HG02840 (cell line): Measurements from ENCODE around the gene MGP.

ENCODE experiments used
- ATAC-seq: cut with Tn5 transposase; IDR thresholded peaks from one replicate; pipeline ENCODE4 v1.9.1; 2021; ENCODE audit warnings: mild to moderate bottlenecking, moderate library complexity, moderate number of reproducible peaks; ENCODE audit not compliant: unreplicated experiment, low FRiP score

MGP gene

GRCh38 chr12:14885718-14886221 lies at the start of gene MGP:
TSS of gene MGP (minus strand) at chr12:14885854. CDS start at chr12:14885791, 63 bp downstream.
- ATAC-seq: no peak

GRCh38 chr12:14935031-14935430 lies 49.4 kb upstream of the MGP start:
- ATAC-seq: no peak

DNA sequence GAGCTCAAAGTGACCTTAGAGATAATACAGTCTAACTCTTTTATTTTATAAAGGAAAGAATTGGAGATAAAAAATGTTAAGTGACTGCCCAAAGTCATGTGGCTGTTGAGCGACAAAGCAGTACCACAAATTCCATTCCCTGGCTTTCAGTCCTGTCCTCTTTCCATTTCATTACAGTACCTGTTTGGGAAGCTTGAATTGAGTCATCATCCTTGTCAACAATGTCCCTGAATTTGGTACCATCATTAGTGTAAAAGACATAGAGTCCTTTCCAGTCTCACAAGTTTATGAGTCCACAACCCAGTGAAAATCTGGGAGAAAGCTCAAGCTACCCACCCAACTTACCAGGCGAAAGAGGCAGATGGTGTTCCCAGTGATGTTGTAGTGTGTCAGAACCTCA lies 48.9 kb upstream of the MGP start:
- ATAC-seq: no peak

- ATAC-seq: no peak
These were observed 46.3 kb upstream of the MGP start for GRCh38 chr12:14931791-14932560.

DNA sequence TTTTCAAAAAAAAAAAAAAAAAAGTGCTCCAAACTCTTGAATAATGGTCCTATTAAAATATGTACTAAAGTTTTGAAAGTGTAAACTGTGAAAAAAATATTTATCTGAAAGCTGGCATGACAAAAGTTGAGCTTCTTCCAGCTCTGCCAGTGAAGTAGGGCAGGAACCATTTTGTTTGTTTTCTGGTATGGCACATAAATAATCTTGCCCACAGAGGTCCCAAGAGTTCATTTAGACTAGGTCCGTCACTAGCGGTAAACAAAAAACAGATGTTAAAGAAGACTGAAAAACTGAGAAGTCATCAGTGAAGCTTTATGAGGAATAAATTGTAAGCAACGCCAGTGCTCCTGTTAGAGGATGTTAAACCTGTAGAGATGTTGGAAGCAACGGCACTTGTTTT lies 45.7 kb upstream of the MGP start:
- no peak for ATAC-seq

DNA sequence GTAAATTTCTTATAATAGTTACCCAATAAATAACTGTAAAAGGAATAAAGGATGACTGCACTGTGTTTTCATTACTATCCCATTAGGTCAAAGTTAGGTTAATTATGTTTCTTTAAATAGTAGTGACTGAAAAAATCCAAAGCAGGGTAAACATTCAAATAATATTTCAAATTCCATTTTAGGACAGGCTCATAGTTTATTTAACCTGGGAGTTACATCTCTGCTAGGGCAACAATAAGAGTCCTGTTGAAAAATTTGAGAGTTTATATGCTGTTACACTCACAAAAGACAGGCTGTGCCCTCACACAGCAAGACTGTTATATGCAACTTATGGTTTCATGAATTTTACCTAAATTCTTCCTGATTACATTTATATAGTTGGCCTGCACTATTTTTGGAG lies 44.6 kb upstream of the MGP start:
- ATAC-seq: no peak

- ATAC-seq: no peak
These were observed 43.3 kb upstream of the MGP start for GRCh38 chr12:14928931-14929330.

DNA sequence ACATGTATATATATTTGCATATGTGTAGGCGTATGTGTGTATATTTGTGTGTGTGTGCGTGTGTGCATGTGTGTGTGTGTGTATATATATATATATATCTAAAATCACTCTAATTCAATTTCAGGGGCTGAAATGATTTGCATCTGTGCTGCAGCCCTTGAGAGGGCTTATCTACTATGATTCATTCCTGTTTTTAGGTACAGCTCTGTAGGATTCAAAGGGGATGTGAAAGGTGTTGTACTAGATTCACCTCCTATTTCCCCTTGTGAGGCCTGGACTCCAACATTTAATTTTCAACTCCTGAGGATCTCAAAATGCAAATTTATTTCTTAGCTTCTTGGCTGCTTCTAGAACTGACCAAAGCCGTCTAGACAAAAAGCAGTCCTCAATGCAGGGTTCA lies 41.6 kb upstream of the MGP start:
- no peak for ATAC-seq

DNA sequence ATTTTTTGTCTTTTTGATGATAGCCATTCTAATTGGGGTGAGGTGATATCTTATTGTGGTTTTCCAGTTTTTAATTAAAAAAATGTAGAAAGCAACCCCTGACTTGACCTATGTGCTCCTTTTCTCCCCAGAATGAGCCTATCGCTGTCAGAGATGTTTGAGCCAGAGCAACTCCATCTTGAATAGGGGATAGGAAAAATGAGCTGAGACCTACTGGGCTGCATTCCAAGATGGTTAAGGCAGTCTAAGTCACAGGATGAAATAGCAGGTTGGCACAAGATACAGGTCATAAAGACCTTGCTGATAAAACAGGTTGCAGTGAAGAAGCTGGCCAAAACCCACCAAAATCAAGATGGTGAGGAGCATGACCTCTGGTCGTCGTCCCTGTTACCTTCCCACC lies 38.9 kb upstream of the MGP start:
- no peak for ATAC-seq

DNA sequence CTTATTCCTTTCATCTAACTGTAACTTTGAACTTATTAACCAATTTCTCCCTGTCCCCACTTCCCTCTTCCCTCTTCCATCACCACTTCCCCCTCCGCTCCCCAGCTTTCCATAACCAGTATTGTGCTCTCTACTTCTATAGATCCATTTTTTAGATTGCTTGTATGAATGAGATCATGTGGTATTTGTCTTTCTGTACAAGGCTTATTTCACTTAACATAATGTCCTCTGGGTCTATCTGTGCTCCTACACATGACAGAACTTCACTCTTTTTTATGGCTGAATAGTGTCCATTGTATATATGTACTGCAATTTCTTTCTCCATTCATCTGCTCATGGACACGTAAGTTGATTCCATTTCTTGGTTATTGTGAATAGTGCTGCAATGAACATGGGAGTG lies 38.3 kb upstream of the MGP start:
- no peak for ATAC-seq

- ATAC-seq: no peak
These were observed 35.6 kb upstream of the MGP start for GRCh38 chr12:14921218-14921617.

- ATAC-seq: no peak
These were observed 34.9 kb upstream of the MGP start for GRCh38 chr12:14920475-14921126.

- ATAC-seq: no peak
These were observed 33.8 kb upstream of the MGP start for GRCh38 chr12:14919455-14919854.

DNA sequence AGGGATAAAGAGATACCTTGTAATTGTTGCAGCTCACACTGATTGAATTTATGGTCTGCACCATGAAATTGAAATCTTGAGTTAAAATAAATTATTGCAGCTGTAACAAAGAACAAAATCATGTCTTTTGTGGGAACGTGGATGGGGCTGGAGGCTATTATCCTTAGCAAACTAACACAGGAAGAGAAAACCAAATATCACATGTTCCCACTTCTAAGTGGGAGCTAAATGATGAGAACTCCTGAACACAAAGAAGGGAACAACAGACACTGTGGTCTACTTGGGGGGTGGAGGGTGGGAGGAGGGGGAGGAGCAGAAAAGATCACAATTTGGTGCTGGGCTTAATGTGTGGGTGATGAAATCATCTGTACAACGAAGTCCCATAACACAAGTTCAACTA lies 30.1 kb upstream of the MGP start:
- no peak for ATAC-seq

DNA sequence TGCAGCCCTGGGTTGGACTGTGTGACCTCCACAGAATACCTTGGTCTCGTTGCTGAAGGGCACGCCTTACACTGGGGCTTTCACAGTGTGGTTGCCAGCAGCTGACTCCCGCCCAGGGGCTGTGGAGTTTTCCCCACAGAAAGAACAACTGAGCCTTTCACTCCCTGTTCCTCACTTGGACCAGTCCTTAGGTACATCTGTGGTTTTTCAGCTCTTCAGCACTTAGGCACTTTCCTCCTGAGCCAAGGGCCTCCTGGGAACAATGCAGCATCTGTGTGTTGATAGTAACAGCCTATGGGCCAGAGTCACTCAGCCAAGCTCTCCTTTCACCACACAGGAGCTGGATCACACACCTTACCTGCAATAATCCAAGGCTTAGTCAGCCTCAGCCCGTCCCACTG lies 27.7 kb upstream of the MGP start:
- ATAC-seq: no peak

DNA sequence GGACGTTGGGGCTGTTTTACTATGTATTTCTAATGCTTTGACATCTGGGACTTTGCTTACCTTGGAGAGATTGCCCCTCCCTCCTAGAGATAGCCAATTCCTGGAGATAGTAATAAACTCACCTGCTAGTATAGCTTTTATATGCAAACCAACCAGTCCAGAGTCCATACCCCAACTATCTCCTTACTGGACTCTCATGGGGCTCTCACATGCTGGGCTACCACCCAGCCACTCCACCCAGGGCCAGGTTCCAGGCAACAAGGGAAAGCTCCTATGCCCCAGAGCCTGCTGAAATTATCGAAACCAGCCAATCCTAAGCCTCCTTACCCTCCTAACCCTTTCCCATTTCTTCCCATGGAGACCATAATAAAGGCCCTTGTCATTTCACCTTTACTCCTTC lies 25.5 kb upstream of the MGP start:
- ATAC-seq: no peak

- no peak for ATAC-seq
These were observed 24.6 kb upstream of the MGP start for GRCh38 chr12:14910090-14910915.

DNA sequence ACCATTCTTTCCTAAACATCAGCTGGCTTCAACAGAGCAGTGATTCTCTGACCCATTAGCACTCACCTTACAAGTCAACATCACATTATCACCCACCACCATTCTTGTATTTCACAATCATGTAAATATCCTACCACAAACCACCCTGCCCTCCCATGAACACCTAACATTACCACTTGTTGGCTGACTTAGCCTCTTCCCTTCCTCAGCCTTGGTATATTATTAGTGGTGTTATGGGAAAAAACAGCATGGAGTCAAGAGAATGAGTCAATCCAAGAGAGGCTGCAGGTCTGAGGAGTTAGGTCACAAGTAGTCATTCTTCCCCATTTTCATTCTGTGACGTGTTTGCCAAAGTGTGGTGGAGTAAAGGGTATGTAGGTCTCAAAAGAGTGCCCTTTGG lies 22.3 kb upstream of the MGP start:
- no peak for ATAC-seq

GRCh38 chr12:14906114-14906513 lies 20.5 kb upstream of the MGP start:
- no peak for ATAC-seq

GRCh38 chr12:14905269-14906004 lies 19.8 kb upstream of the MGP start:
- ATAC-seq: no peak

DNA sequence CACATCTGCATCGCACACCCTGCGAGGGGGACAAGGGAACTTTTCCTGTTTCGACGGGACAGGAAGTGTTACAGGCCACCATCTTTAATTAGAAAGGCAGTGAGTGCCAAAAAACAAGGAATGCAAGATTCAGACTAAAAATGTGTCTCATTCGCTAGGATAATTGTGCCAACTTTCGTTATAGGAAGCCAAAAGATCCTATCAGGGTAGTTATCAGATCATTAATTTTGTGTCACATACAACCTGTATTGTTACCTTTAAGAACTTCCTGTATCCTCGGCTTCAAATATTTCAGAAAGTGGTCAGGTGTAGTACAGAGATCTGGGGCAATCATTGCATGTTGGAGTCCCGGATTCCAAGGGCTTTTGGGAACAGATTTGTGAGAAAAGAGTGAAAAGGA lies 19.2 kb upstream of the MGP start:
- no peak for ATAC-seq
